K562 (cell line): Measurements from ENCODE around the gene MECP2. TPM values are rescaled to one million over a fixed set of nuclear protein-coding genes. Genes with fewer than 3 reads are reported as not detected.
A peak's percentile ranks its signal among the peaks of the same experiment; 100 is the strongest.

ENCODE experiments used
- ATAC-seq: fragments of 200-7000 bp; cut with Tn5 transposase; 3 replicates; pipeline ENCODE4 v1.9.1; 2020; ENCODE audit warnings: moderate library complexity
- BruUV-seq: library from RNA; stranded (reverse); fragments of 400-500 nt; replicated peaks from 2 replicates; lab custom pipeline; 2021; lab: Mats Ljungman, UMichigan
- CTCF ChIA-PET: fragments of 300-600 bp; formaldehyde crosslinking; extraction: SDS; loops from one replicate; lab custom pipeline; 2021; ENCODE audit warnings: low intra/inter-chr PET ratio; lab: Yijun Ruan, JAX
- POLR2A ChIA-PET: fragments of 300-600, 350-650 bp; sonication (Branson Sonifier 250); formaldehyde crosslinking; extraction: SDS; loops from one replicate; lab custom pipeline; 2021; ENCODE audit warnings: antibody characterized with exemption, inconsistent platforms; lab: Yijun Ruan, JAX
- DNase-seq, 4 experiments: peaks; one replicate each; pipeline versions ENCODE4 v3.0.0 to v3.0.0-alpha.2; 2011 to 2018; ENCODE audit warnings: low spot score in 3 of 4, mixed read lengths in 3 of 4; ENCODE audit errors: extremely low read depth in 1 of 4
- FAIRE-seq: peaks from 2 replicates; lab custom pipeline; 2011; peaks lifted over from hg19 to GRCh38; lab: Jason Lieb, UNC
- H2AFZ ChIP-seq: 2 replicates; pipeline ENCODE4 v1.6.0; 2011; ENCODE audit warnings: low read depth, low read length, control low read depth, inconsistent platforms
- H3K27ac ChIP-seq: fragments of 200-600 bp; 3 replicates; pipeline ENCODE4 v1.8.0; 2011; ENCODE audit warnings: low read depth, mild to moderate bottlenecking, control low read depth, inconsistent platforms, low read length, moderate library complexity, mixed read lengths; ENCODE audit errors: extremely low read depth
- H3K27me3 ChIP-seq, 2 experiments: fragments of 300-600 bp in 1 of 2; 2 replicates in 1 of 2; 3 replicates in 1 of 2; pipeline versions ENCODE4 v1.6.0 to v1.8.0; 2011; ENCODE audit warnings: inconsistent platforms in 2 of 2, low read length in 2 of 2, mild to moderate bottlenecking in 1 of 2, mixed read lengths in 1 of 2, moderate library complexity in 1 of 2; ENCODE audit not compliant: control insufficient read depth in 2 of 2, insufficient read depth in 2 of 2
- H3K36me3 ChIP-seq: fragments of 300-600 bp; 3 replicates; pipeline ENCODE4 v1.8.0; 2011; ENCODE audit warnings: mild to moderate bottlenecking, low read length, inconsistent platforms; ENCODE audit not compliant: control insufficient read depth, insufficient read depth
- H3K4me1 ChIP-seq, 2 experiments: fragments of 200-600 bp in 1 of 2; replicated peaks in 1 of 2; 2 replicates in 1 of 2; 3 replicates in 1 of 2; pipeline versions ENCODE4 v1.5.1 to v1.8.0; 2011; ENCODE audit warnings: inconsistent platforms in 2 of 2, low read length in 2 of 2, mild to moderate bottlenecking in 1 of 2, mixed read lengths in 1 of 2, moderate library complexity in 1 of 2; ENCODE audit not compliant: control insufficient read depth in 2 of 2, insufficient read depth in 2 of 2
- H3K4me2 ChIP-seq: 2 replicates; pipeline ENCODE4 v1.6.1; 2011; ENCODE audit warnings: low read length, control low read depth, inconsistent platforms, mixed read lengths; ENCODE audit not compliant: insufficient read depth
- H3K4me3 ChIP-seq: fragments of 200-600 bp; sonication (generic), shearing (Covaris generic); 2 replicates; pipeline ENCODE4 v1.5.1; 2016; ENCODE audit warnings: control low read depth, inconsistent platforms
- H3K79me2 ChIP-seq: fragments of 200-600 bp; 3 replicates; pipeline ENCODE4 v1.8.0; 2011; ENCODE audit warnings: low read length, inconsistent platforms; ENCODE audit not compliant: control insufficient read depth, insufficient read depth
- H3K9ac ChIP-seq, 2 experiments: 2 replicates each; pipeline versions ENCODE4 v1.6.0 to v1.6.1; 2011; ENCODE audit warnings: low read depth in 2 of 2, low read length in 2 of 2, control low read depth in 1 of 2, inconsistent platforms in 1 of 2, mild to moderate bottlenecking in 1 of 2, mixed read lengths in 1 of 2; ENCODE audit not compliant: insufficient read depth in 1 of 2
- H3K9me1 ChIP-seq: one replicate; pipeline ENCODE4 v1.6.0; 2011; ENCODE audit warnings: inconsistent platforms, mild to moderate bottlenecking, low read length, moderate library complexity; ENCODE audit not compliant: control insufficient read depth, insufficient read depth
- H3K9me3 ChIP-seq: replicated peaks from 2 replicates; pipeline ENCODE4 v1.5.1; 2011; ENCODE audit warnings: low read depth, low read length, inconsistent platforms; ENCODE audit not compliant: control insufficient read depth, insufficient read depth
- H4K20me1 ChIP-seq: replicated peaks from 2 replicates; pipeline ENCODE4 v1.6.1; 2011; ENCODE audit warnings: low read length, inconsistent platforms, mixed read lengths; ENCODE audit not compliant: control insufficient read depth, insufficient read depth
- ARHGAP35 ChIP-seq: fragments of 450-650 bp; IDR thresholded peaks from 2 replicates; pipeline ENCODE4 v1.6.1; 2018; ENCODE audit not compliant: partially characterized antibody
- FOSL1 ChIP-seq: fragments of 200-800 bp; sonication (Bioruptor generic); conservative IDR thresholded peaks from 2 replicates; pipeline ENCODE4 v1.6.1; 2016; ENCODE audit warnings: missing genetic modification characterization, missing compliant biosample characterization
- GTF3C2 ChIP-seq: IDR thresholded peaks from 3 replicates; pipeline ENCODE4 v1.6.1; 2011; ENCODE audit warnings: borderline replicate concordance, mild to moderate bottlenecking, moderate library complexity; ENCODE audit not compliant: insufficient read length; ENCODE audit errors: extremely low read depth
- HMGXB4 ChIP-seq: sonication (generic); formaldehyde crosslinking; IDR thresholded peaks from 2 replicates; pipeline ENCODE4 v1.8.1; 2023; ENCODE audit warnings: mild to moderate bottlenecking, missing genetic modification reagents
- HOMEZ ChIP-seq: fragments of 250-450 bp; sonication (Bioruptor Pico); IDR thresholded peaks from 2 replicates; pipeline ENCODE4 v1.4.0; 2020; ENCODE audit warnings: mild to moderate bottlenecking, moderate library complexity
- KAT7 ChIP-seq: sonication (generic); formaldehyde crosslinking; IDR thresholded peaks from 2 replicates; pipeline ENCODE4 v1.8.0; 2022; ENCODE audit warnings: missing genetic modification reagents, mild to moderate bottlenecking, borderline replicate concordance
- L3MBTL2 ChIP-seq: fragments of 450-650 bp; IDR thresholded peaks from 2 replicates; pipeline ENCODE4 v1.6.1; 2016; ENCODE audit warnings: mild to moderate bottlenecking, moderate library complexity
- SIRT6 ChIP-seq: IDR thresholded peaks from one replicate; pipeline ENCODE4 v1.6.1; 2012; ENCODE audit warnings: low read depth, mild to moderate bottlenecking, control low read depth, inconsistent platforms, low read length, moderate library complexity
- SNIP1 ChIP-seq: fragments of 450-650 bp; IDR thresholded peaks from 2 replicates; pipeline ENCODE4 v1.7.1; 2017; ENCODE audit warnings: low read depth, mild to moderate bottlenecking
- ZNF277 ChIP-seq: fragments of 250-450 bp; sonication (Bioruptor Pico); IDR thresholded peaks from 2 replicates; pipeline ENCODE4 v1.8.0; 2022; ENCODE audit warnings: inconsistent platforms, mild to moderate bottlenecking, moderate library complexity, borderline replicate concordance
- ZNF41 ChIP-seq: fragments of 250-450 bp; sonication (Bioruptor Pico); conservative IDR thresholded peaks from 2 replicates; pipeline ENCODE4 v1.4.0; 2020; ENCODE audit warnings: mild to moderate bottlenecking
- WGBS: fragments of 100-300 bp; shearing (Covaris generic); methylation state at CpG from one replicate; pipeline ENCODE4 v1.1.6; 2016; ENCODE audit warnings: low coverage, mixed read lengths; ENCODE audit not compliant: insufficient coverage; ENCODE audit errors: missing lambda C conversion rate; 5-methylcytosine and 5-hydroxymethylcytosine counted together
- in situ Hi-C: fragments of 300-500 bp; cut with MboI; formaldehyde crosslinking; loops from 4 replicates; pipeline ENCODE4 v1.15.0; 2018; ENCODE audit warnings: inconsistent platforms, mixed read lengths
- intact Hi-C: fragments of 100-400 bp; cut with micrococcal nuclease; formaldehyde crosslinking; loops from 2 replicates; pipeline ENCODE4 v1.14.2; 2022
- polyA plus RNA-seq, 8 experiments: library from polyadenylated mRNA; depleted of rRNA in 4 of 8; stranded (reverse) in 5 of 8; unstranded in 3 of 8; fragments of >200 nt; fragmentation: Nextera tagmentation in 2 of 8; fragmentation: Illumina TruSeq in 1 of 8; extraction: Ambion mirVana in 2 of 8; extraction: Trizol in 1 of 8; gene quantifications; 2 replicates each; pipeline versions ENCODE4 v1.2.1 to v1.2.3, GENCODE V29; 2011 to 2014; ENCODE audit warnings: inconsistent platforms in 1 of 8, missing spikeins in 1 of 8
- total RNA-seq, 7 experiments: library from RNA; depleted of rRNA in 6 of 7; stranded (reverse); fragments of >200 nt in 6 of 7; fragmentation: Illumina TruSeq in 2 of 7; extraction: Trizol in 2 of 7; gene quantifications; 2 replicates each; pipeline versions ENCODE4 v1.2.1 to v1.2.3, GENCODE V29; 2011 to 2021; ENCODE audit warnings: low replicate concordance in 1 of 7

Gene MECP2
- total and polyA plus RNA-seq, 9 of the 15 experiments (the other 6 are each of a cell fraction or from before 2014, with no cell fraction given): 2.1 to 50.9 (median 30.5) TPM

GRCh38 chrX:154123241-154124219 is 26.0 kb upstream of the MECP2 start:
- in situ Hi-C loops (no loop called here), intact Hi-C loops (loop anchor here (2.0 kb wide), 1 partner anchor 27 kb away; the partner anchor contains the start of gene MECP2)
- 0 out of 2 replicates have a peak overlapping the region, but pooled peaks have one; percentile 0 for H2AFZ ChIP-seq
- H3K4me3 ChIP-seq: no peak overlapping the region
- no peaks in the 10 kb centered on the region for H3K79me2 ChIP-seq
- ChIA-PET POLR2A (interaction anchor here (0.6 to 1.7 kb wide), 3 partner anchors 10 to 146 kb away, joined by 3 read pairs; no protein-coding TSS in a partner anchor), CTCF (no interaction called here)
- H3K9me1 ChIP-seq: no peaks in the 10 kb centered on the region
- peak; percentile 94 for FAIRE-seq
- no TSS peak for BruUV-seq
- H3K27me3 ChIP-seq: no peaks in the 10 kb centered on the region
- peak; percentile 96 for ATAC-seq
- no peaks in the 10 kb centered on the region for H4K20me1 ChIP-seq
- no peaks in the 10 kb centered on the region for H3K9me3 ChIP-seq
- peaks cover 29% of the 10 kb centered on the region in 2 experiments; a peak in 4 of 5 replicates for H3K4me1 ChIP-seq
- H3K4me2 ChIP-seq: no peak overlapping the region; the same call in 1 of the 2 replicates
- H3K9ac ChIP-seq: no peak overlapping the region
- 44% methylated on average over 10 of the region's 22 CpGs for WGBS
- peak overlapping the region; percentile 50; the same call in 2 of the 3 replicates for H3K27ac ChIP-seq
- H3K36me3 ChIP-seq: no peaks in the 10 kb centered on the region
- DNase-seq: peak; percentile 71 to 87 (median 76)
- TF ChIP-seq HMGXB4 (CRISPR knock-in tag): no peak
- no peak for TF ChIP-seq ZNF41 (CRISPR knock-in tag)
- no peak for TF ChIP-seq ARHGAP35
- no peak for TF ChIP-seq GTF3C2
- TF ChIP-seq FOSL1 (tag): peak; percentile 59
- no peak for TF ChIP-seq SNIP1
- TF ChIP-seq KAT7 (CRISPR knock-in tag): no peak
- no peak for TF ChIP-seq ZNF277
- TF ChIP-seq SIRT6: no peak
- no peak for TF ChIP-seq HOMEZ (CRISPR knock-in tag)
- TF ChIP-seq L3MBTL2: no peak
